Activated CD8-positive, alpha-beta memory T cell treated with anti-CD3 and anti-CD28 coated beads for 24 hours (primary cell): ENCODE data around the gene ARHGAP28.

Experiments
- DNase-seq: peaks from one replicate; pipeline ENCODE4 v3.0.0-alpha.2; 2020

The ARHGAP28 gene

DNA sequence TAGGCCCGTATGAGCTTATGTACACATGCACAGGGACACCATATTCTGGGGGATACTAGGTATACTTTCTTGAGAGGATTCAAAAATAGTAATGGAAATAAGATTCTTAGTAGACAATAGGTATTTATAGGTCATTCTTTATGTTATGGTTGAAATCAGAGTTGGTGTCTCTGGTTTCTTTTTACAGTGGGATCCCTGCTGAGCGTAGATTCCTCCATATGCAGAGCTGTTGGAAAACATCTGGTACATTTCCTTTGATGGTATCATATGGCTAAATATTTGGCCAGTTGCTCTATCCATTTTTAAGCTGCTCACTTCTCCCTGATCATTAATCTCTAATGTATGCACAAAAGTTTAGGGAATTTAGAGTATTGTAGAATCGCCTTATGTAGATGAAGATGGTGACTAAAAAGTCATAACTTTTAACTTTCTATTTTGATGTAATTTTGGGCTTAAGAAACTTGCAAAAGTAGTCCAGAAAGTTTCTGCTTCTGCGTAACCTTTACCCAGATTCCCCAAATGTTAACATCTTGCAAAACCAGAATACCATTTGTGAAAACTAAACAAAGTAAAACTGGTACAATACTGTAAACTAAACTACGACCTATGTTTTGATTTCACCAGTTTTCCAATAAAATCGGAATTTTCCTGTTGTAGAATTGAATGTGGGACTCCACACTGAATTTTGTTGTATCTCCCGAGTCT is 5.4 kb downstream of the ARHGAP28 start:
- DNase-seq = no peak

DNA sequence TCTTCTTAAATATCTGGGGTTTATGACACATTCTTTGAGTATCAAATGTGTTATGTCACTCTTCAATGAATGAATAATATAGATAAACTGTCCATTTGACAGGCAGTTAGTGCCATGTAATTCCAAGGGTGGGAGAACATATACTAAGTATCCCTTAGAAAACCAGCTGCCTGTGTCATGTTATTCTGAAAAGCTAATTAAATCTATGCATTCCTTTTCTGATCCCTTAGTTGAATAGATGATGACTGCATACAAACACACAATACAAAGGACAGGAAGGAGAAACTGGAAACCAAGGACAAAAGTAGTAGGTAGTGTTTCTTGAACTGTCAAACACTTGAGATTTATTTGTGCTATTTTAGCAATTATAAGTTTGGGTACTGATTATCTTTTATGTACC is 8.3 kb downstream of the ARHGAP28 start:
- DNase-seq = no peak

DNA sequence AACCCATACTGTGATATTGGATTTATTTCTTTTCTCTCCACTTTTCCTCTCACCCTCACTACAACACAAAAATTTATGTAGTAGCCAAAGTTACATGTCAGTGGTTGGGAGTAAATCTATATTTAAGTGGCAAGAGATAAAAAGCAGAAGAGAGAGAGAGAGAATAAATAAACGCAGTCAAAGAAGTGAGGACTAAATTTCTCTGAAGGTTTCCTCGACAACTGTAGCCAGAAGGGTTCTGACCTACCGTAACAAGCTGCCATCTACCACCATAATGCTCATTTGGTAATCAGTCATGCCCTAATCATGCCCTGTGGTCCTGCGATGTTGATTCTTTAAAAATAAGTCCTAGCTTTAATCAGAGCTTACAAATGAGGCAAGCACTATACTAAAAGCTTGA is 9.1 kb downstream of the ARHGAP28 start:
- DNase-seq = no peak

DNA sequence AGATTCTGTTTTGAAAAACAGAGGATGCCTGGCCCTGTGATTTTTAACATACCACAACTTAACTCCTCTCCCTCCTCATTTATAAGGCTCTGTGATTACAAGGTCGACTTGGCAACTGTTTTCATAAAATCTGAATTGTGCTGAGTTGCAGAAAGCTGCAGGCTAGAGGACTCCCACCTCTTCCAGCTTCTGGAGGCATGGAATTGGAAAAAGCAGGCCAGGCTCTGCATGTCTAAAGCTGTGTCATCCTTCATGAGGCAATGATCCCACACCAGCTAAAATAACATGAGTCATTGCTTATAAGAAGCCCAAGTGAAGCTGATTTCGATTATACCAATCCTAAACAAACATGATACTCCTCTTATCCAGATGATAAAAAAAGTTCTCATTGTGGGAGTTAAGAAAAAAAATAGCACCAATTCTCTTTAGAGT is 11.7 kb downstream of the ARHGAP28 start:
- no peak for DNase-seq

DNA sequence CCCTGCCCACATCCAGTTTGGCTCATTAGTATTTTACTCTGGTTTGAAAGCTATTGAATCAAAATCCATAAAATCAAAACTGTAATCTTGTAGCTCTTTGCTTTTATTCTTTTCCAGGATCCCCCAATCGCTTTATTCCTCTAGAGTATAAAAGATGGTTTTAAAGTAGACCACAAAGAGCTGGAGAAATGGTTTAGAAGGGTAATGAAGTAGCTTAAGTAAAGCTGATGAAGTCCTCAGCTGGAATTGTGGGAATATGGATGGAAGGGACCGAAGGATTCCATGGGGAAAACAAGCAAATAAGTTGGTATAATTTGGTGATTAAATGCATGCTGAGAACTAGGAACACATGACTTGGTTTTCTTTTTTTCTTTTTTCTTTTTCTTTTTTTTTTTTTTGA is 12.3 kb downstream of the ARHGAP28 start:
- DNase-seq = no peak

DNA sequence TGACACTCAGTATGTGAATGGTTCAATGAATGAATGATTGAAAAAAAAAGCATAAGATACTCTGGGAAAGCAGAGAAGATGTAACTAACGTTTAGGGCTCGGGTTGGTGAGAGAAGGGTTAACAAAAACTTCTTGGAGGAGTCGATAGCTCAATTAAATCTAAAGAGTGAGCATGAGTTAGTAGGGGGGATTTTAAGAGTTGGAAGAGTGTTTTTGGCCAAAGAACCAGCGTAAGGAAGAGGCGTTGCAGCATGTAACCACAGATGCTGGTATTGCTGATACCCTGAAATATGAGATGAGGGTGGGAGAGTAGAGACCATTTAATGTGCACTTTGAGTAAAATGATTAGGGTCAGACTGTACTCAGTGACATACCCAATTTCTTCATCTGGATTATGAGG is 14.5 kb downstream of the ARHGAP28 start:
- no peak for DNase-seq

DNA sequence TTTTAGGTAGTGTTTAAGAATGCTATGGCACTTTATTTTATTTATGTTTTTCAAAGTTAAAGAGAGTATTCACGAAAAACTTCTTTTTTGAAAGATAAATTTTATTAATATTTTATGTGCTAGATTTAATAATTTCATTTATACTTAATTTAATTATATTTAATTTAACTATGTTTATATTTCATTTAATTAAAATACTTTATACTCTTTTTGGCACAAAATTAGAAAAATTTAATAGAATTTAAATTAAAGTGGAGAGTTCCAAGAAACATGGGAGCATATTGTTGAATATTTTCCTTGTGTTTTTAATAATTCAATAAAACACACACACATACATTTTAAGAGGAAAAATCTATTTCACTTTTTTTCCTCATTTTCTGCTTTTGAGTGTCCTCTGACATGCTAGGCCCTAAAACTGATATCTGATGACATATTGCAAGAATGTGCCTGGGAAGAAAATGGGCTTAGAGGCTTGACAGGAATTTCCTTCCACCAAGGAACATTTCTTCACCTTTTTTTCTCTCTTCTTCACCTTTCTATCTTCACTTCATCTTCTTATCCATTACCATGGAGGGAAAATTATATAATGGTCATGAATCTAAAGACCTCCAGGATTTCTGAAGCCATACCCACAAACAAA is 15.4 kb downstream of the ARHGAP28 start:
- no peak for DNase-seq

DNA sequence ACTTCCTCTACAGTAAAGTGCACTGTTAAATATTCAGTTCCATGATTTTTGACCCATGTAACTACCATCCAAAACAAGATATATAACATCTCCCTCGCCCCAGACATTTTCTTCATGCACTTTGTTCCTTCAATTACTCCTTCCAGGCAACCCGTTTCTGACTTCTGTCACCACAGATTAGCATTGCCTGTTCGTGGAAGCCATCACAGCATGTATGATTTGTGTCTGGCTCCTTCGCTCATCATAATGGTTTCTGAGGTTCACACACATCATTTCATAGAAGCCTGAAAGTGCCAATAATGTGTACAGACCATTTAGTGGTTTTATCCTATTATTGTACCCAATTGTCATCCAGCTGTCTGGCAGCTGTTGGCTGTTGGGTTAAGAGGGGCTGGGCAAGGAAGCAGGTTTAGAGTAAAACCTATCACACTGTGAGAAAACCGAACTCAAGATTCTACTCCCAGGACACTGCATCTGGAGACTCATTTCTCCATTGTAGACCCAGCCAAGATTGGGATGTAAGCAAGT is 16.1 kb downstream of the ARHGAP28 start:
- no peak for DNase-seq

DNA sequence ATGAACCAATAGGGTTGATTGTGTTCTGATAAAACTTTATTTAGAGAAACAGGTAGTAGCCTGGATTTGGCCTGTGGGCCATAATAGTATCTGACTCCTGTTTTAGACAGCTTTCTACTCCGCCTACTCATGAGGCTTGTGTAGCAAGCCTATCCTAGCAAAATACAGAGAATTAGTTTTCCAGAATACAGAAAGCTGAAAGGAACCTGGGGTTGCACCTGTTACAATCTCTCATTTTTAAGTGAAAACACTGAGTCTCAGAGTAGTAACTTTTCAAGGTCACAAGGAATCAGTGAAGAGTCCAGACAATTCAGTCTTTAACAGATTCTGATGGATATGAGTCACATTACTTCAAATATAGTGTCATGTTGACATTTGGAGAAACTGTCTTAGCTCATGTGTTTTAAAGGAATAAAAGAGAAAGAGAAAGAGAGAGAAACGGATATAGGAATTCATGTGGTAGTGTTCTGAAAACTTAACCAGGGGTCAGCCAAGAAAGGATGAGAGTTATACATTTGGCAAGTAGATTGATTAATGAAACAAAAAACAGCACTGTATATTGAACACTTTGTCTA is 17.0 kb downstream of the ARHGAP28 start:
- DNase-seq = no peak

DNA sequence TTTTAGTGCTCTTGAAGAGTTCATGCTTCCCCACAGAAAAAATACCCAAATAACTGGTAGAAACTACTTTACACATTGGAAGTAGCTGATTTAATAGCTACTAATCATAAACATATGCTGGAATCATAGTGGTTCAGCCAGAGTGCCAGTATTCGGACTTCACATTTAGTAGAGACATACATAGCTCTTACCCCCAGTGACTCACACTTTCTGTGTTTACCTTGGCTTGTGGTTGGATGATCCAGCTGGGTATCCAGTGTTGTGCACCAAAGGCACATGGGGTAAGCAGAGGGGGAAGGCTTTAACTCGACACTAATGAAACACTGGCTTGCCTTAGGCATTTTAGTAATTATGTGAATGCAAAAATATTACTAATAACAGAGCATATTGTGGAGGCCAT is 18.1 kb downstream of the ARHGAP28 start:
- DNase-seq = no peak

DNA sequence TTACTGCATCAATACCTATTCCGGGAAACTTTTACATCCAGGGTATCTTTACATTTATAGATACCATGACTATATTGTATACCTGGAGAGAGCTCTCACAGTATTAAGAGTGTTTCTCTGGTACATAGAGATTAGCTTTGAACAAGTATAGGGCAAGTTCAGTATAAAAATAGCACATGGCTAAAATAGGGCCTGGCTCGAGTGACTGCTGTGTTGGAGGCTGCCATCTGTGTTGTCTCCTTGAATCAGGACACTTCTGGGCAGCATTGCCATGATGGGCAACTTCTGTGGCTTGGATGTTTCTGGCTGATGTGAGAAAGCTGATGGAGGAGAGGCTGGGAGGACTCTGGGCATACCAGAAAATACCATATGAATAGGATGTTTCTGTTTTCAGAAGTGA is 18.7 kb downstream of the ARHGAP28 start:
- no peak for DNase-seq

DNA sequence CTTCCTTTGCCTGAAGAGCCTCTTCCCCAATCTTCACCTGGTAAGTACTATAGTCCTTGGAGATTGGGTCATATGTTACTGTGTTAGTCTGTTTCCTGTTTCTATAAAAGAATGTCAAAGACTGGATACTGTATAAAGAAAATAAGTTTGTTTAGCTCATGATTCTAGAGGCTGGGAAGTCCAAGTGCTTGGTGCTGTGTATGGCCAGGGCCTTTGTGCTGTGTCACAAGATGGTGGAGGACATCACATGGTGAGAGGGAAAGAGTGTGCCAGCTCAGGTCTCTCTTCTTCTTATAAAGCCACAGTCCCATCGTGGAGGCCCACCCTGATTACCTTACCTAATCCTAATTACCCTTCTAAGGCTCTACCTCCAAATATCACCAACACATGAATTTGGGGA is 20.9 kb downstream of the ARHGAP28 start:
- no peak for DNase-seq

DNA sequence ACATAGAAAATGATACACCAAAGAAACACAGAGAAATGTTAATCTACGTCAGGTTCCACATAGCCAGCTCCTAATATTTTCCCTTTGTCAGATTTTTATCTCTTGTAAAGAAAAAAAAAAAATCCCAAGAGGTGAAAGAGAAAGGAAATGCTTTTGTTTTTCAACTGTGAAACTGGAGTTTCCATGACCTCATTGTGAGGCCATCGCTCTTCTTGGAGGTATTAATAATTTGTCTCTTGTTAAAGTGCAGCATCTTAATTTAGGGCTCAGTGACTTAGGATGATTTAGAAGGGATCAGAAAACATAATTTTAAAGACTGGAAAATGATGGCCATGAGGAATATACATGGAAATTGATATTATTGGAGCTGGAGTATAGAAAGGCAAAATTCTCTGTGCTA is 21.7 kb downstream of the ARHGAP28 start:
- DNase-seq = no peak

DNA sequence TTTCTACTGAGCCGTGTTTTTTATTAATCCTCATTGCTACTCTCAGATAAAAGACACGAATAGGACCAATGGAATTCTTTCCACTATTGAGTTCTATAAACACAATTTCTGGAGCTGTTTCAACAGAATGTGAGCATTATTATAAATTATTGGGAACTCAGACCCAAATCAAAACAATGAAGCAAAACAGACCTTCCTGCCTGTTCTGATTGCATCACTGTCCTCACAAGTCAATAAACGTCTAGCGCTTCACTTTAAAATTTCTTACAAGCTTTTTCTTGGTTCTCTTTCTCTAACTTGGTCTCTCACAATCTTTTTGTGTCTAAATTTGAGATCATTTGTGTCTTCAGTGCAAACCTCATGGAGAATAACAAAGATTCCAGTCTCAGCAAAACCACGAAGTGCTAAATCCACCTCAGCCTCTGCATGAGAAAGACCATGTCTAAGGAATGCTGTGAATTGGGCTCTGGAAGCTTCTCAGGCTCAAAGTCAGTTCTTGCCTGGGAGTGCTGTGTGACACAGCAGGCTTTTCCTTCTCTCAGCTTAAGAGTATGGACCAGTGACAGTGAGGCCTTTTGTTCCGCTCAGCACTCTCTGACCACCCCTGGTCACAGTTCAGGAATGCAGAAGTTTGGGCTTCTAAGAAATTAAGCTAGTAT is 22.8 kb downstream of the ARHGAP28 start:
- no peak for DNase-seq

DNA sequence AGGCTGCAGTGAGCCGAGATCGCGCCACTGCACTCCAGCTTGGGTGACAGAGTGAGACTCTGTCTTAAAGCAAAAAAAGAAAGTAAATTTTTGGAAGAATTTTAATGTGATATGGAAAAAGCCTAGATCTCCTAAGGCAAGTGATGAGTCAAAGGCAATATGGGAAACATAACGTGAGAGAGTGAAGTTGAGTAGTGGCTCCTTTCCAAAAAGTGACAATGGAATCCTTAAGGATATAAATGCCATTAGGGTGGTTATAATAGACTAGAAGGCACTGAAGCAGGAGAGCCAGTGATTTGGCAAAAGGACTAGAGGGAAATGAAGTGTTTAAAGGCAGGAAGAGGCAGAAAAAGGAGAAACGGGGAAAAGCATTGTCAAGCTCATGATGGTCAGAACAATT is 25.6 kb downstream of the ARHGAP28 start:
- DNase-seq = no peak

DNA sequence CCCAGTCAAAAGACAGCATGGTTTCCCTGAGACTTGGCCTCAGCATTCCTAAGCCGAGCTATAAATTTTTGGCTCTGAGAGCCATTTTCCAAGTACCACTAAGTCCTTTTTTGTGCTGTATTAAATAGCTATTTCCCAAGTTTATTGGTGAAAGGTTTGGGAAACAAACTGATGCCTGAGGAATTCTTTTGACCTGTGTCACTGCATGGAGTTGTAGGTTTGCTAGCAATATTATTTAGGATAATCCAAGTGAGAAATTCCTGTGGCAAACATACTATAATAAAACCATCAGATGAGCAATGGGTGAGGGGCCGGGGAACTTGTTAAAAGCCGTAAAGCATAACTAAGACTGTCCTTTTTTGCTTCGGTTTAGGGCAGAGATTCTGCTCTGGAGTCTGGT is 28.4 kb downstream of the ARHGAP28 start:
- no peak for DNase-seq

DNA sequence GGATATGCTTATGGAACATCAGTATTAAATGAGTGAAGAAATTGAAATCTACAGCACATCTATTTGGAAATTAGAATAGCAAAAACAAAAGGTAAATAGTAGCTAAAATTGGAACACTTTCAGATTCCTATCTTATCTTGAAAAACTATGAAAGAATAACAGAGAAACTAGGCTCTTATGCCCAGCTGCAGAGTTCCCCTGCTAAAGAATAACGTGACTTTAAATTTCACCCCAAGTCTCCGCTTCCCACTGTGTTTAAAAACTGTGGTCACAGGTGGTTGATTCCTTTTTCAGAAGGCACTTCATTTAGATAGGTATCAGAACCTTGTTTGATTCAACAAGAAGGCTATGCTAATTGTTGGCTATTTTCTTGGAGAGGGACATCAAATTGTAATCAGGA is 30.1 kb downstream of the ARHGAP28 start:
- DNase-seq = no peak

DNA sequence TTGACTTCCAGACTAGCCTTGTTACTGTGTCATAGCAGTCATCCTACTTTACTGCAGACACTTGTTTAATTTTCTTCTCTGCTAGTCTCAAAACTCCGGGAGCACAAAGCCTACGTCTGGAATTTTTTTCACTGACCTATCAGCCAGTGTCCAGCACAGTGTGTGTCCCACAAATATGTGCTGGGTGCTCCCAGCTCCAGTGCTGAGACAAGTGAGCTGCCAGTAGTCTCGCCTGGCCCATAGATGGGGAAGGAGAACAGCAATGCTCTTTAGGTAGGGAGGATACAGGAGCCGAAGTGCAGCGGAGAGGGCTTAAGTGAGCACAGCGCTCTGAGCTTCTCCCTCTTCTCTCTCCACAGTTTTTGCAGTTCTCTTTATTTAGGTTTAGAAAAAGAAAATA is 34.0 kb downstream of the ARHGAP28 start:
- no peak for DNase-seq

DNA sequence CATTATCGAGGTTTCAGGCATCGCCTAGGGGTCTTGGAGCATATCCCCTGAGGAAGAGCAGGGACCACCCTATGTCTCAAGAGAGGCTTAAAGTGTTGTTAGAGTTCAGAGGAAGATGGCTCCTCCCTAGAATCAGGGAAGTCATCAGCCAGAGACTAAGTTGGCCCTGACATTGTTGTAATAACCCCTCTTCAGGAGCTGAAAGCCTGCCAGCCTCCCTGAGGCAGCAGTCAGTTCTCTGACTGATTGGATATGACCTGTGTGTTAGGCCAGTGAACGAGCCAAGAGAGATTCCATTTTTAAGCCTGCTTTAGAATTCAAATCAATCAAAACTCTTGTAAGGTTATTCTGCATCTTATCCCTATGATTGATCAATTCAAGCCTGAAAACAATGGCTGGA is 34.9 kb downstream of the ARHGAP28 start:
- DNase-seq = no peak

DNA sequence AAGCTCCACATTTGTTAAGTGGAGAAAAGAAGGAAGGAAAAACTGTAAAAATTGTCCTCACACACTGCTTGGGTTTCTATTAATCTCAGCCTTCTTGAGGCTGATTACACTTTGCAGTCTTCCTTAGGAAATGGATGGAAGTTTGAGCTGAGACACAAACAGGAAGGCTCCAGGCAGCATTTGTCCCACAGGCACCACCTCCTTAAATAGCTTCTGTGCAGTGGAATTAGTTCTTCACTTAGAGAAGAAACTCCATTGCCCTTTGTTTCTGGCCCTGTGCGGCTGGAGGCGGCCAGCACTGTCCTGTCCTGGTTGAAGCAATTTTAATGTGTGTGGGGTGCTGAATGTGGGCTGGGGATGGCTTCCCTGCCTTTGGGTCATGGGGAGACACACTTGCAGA is 44.3 kb downstream of the ARHGAP28 start:
- no peak for DNase-seq

DNA sequence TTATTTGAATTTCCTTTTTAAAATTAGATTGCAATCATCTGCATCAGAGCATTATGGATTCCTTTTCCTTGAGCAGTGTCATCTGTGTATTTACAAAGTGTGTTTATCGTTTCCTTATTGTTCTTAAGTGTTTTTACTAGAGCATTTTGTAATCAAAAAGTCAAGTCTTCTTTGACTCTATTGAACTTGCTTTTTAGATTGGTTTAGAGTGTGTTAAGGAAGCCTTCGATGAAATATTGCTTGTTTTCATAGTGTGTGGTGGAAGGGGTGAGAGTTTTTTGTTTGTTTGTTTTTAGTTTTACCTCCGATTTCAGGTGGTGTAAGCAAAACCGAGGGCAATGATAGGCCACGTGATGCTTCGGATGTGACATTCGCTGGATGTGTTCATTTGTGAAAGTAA is 45.7 kb downstream of the ARHGAP28 start:
- DNase-seq = no peak

DNA sequence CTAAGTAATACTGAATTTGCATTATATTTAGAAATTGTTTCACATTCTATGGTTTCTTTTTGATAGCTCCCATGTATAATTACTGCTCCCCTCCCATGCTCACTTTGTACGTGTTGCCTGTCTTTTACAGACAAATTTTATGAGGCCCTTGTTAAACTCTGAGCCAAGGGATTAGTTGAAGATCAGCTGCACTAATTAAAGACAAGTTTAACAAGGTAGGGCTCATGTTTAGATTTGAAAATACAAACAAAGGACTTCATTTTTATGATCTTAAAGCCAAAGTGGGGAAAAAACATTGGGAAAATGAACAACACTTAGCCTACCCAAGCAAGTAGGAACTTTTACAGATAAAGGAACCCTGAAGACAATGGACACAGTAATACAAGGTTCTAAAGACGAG is 46.2 kb downstream of the ARHGAP28 start:
- no peak for DNase-seq

DNA sequence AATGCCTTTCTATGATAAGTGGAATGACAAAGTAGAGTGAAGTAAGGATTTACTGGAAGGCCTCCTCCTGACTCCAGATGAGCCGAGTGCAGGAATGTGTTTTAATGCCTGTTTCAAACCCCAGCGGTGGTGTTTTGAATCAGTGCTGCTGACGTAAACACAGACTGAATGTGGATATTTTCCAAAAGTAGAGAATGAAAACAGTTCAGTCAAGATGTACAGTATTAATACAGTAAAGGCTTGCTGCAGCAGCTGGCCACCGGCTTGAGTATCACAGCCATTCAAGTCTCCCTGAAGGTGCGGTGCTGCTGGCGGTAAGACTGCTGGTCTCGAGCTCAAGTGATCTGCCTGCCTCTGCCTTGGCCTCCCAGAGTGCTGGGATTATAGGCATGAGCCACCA is 46.7 kb downstream of the ARHGAP28 start:
- no peak for DNase-seq

DNA sequence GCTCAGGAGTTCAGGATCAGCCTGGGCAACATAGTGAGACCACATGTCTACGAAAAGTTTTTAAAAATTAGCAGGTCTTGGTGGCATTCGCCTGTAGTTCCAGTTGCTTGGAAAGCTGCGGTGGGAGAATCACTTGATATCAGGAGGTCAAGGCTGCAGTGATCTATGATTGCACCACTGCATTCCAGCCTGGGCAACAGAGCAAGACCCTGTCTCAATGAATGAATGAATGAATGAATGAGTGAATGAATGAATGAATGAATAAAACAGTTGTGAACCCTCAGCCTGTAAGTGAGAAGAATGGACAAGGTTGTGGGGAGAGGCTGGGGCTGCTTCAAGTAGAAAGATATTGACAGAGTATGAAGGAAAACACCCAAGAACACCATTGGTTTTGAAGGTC is 48.0 kb downstream of the ARHGAP28 start:
- DNase-seq = no peak
